IPS-18c (cell line): ENCODE results near the gene CTTN.
"Not testable (repeated sequence)": the region's sequence is repeated elsewhere in the genome, so short reads cannot be mapped to it uniquely, and the experiment has no call there.

Experiments used
- H3K4me3 ChIP-seq: 2 replicates; pipeline ENCODE4 v1.7.0; 2013; ENCODE audit warnings: low read depth, mild to moderate bottlenecking, low read length, moderate library complexity; ENCODE audit not compliant: insufficient read depth
- H3K9me3 ChIP-seq: one replicate; pipeline ENCODE4 v1.6.1; 2013; ENCODE audit warnings: mild to moderate bottlenecking, low read length, moderate library complexity; ENCODE audit not compliant: control insufficient read depth, insufficient read depth

Gene CTTN

DNA sequence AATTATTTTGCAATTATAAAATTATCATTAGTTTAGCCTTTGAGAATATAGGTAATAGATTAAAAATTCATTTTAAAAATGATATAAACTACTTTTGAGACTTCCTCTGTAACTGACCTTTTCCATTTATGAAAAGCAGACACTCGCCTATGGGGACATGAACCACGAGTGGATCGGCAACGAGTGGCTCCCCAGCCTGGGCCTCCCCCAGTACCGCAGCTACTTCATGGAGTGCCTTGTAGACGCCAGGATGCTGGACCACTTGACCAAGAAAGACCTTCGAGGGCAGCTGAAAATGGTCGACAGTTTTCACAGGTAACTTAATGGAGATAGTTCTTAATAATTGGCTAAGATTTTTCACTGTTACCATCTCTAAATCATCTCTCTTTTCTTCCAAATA is 26.3 kb upstream of the CTTN start:
- Histone ChIP-seq H3K9me3 (no peaks in the 10 kb centered on the region), H3K4me3 (no peak overlapping the region)

DNA sequence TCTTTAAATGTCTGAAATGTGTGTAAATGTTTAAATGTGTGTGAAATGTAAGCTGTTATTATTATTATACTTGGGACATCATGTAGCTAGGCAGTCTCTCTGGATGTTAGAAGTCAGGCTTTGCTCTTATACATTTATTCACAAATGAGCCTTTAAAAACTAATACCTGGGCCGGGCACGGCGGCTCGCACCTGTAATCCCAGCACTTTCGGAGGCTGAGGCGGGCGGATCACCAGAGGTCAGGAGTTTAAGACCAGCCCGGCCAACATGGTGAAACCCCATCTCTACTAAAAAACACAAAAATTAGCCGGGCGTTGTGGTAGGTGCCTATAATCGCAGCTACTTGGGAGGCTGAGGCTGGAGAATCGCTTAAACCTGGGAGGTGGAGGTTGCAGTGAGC is 21.7 kb upstream of the CTTN start:
- H3K4me3 ChIP-seq: no peak overlapping the region
- H3K9me3 ChIP-seq: no peaks in the 10 kb centered on the region

DNA sequence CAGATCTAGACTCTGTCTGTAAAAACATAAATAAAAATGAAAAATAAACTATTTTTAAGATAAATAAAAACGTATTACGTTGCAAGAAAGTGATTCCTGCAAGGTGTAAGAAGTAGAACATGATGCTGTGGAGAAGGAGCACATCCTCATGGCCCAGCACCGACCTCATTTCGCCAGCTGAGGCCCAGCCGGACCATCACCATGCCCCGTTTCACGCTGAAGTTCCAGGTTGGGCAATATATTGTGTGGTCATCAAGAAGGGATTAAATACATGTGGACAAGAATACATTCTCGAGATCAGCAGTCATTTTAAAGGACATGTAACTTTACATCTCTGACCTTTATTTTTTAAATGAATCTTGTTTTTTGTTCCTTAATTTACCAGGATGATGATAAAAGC is 20.7 kb upstream of the CTTN start:
- Histone ChIP-seq H3K9me3 (no peaks in the 10 kb centered on the region), H3K4me3 (no peak overlapping the region)

DNA sequence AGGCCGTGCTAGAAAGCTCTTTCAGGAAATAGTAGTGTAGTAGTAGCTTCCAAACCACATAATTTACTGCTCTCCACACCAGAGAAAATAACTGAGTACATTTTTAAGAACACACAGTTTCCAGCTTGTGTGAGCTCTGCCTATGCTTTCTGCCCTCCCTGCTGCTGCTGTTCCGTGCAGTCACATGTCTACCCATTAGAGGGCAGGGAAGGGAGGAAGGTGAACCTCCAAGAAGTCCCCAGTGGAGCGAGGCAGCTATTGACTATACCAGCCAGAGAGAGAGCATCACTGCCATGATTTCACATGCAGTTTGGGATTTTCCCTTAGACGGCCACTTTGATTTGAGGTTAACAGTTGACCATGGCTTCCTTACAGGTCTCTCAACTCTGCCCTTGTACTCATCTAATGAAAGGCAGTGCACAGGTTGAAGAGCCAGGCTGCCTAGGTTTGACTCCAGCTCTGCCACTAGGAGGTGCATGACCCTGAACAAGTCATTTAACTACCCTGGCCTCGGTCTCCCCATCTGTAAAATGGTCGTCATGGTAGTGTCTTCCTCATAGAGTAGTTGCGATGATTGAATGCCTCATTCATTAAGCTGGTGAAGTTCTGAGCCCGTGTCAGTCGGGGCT is 19.7 kb upstream of the CTTN start:
- no peaks in the 10 kb centered on the region for H3K9me3 ChIP-seq

DNA sequence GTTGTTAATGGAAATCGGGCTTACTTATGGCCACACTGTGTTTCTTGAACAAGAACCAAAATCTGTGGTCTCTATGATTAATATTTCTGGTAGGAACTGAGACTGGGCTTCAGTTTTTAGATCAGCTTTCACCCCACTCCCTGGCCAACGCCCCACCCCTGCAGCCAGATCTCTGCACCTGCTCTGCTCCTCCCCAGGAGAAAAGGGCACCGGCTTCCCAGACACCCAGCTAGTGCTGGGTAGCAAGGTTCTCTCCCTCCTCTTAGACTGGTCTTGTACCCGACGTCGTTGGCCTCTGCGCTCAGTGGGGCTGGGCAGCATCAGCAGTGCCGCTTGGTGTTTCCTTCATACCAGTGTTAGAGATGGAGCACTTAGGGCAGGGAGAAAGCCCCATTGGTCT is 17.0 kb upstream of the CTTN start:
- no peak overlapping the region for H3K4me3 ChIP-seq
- H3K9me3 ChIP-seq: no peaks in the 10 kb centered on the region

More for the DNA sequence above, 19.7 kb upstream of the CTTN start:
- no peak overlapping the region for H3K4me3 ChIP-seq

DNA sequence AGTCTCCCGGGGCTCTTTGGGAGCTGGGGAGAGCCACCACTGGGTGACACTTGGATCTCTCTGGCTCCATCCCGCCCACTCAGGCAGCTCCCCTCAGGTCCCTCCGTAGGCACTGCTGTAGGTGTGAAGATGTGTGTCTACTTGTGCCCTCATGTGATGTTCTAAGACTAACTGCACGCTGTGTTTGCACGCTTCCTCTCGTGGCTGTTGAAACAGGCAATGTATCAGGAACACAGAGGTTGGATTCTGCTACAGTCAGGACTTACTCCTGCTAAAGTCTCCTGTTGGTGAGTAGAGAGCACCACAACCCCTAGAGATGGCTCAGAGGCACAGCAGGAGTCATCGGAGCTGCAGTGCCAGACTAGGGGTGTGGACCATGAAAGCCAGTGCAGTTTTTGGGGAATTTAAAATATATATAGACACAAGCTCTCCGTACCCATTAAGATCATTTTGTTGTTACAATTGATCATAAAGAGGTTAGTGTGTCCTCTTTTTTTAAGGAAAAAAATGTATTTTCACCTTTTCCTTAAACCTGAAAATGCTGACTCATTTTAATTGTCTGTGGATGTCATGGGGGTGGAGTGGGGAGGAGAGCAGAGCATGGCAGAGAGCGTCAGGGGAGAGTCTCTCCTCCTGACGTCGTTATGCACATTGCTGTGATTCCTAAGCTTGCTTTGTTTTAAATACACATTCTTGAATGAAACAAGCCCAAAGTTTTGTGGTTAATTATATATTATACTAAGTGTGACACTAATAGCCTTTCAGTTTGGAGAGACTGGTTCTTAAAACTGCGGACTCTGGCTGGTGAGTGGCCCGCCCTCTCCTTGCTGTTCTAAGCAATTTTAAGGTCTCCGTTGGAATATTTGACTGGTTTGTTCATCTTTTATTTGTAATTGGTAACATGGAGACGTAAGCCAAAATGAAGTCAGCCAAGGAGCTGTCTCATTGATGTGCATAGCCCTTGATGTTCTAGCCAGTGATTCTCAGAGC is 16.2 kb upstream of the CTTN start:
- H3K9me3 ChIP-seq: no peaks in the 10 kb centered on the region
- H3K4me3 ChIP-seq: no peak overlapping the region

DNA sequence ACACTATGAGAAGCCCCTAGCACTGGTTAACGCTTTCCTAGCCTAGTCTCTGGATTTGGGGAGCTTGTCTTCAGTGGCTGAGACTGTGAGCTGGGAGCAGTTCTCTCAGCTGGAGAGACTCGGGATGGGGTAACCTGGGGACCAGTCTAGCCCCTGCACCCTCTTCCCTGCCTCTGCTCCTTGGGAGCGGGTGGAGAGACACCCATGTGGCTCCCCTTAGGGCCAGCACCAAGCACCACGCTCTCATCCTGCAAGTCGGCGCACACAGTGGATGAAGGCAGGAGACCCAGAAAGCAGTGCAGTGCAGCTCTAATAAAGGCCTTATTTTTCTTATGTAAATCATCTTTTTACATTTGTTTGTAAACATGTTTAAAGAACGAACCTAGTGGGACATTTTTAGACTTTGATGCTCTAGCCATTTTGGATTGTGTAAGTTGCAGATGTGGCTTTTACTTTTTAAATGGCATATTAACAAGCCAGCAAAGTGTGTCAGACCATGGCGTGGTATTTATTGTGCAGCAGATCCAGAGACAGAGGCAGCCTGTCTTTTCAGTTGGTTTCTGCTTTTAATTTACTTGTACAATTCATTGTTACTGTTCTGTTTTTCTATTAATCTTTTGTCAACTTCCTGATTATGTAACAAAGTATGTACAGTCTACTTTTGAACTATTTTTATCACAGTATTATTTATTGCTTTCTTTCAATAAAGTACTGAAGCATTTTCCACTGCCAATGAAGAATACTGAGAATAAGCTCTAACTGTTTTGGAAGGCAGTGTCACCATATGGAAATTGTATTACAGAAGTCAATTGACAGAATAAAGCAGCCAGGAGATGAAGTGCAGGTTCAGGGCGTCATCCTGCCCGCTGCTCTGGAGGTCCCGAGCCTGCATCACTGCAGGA is 14.4 kb upstream of the CTTN start:
- no peak overlapping the region for H3K4me3 ChIP-seq

DNA sequence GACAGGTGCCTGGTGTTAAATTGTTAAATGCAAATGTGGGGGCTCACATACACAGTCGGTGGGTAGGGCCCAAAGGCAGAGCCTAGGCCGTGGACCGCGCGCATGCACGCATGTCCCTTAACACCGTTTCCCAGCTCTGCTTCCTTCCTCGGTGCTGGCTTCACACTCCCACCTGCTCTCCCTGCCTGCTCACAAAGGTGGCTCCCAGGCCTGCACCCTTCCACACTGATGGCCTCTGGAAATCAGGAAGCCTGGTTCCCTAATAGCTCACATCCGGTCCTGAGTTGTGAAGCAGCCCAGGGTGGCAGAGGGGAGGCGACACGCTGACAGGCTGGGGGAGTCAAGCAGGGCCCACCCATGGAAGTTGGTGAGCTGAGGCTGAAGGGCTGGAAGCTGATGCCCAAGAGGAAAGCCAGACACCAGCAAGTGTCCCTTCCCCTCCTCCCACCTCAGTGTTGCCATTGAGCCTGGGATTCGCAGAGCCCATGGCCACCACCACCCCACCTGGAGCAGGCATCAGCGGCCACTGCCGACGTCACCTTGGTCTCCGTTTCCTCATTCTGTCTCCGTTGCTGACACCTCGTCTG is 13.7 kb upstream of the CTTN start:
- H3K9me3 ChIP-seq: no peaks in the 10 kb centered on the region
- H3K4me3 ChIP-seq: no peak overlapping the region

More for the DNA sequence above, 14.4 kb upstream of the CTTN start:
- H3K9me3 ChIP-seq: no peaks in the 10 kb centered on the region

DNA sequence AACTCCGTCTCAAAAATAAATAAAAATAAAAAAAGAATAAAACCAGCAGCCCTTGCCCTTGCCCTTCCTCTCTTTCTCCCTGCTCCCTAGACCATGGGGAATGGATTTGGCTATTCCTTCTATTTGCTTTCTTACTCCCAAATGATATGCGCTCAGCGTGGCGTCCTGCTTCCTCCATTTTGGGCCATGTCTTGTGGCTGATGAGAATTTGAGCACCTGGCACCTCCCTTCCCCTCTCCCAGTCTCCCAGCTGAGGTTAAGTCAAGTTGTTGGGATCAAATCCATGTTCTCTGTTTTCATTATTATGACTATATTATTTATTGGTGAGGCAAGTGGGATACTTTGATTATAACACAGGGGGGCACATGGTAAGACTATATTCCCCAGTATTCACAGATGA is 10.8 kb upstream of the CTTN start:
- no peak overlapping the region for H3K4me3 ChIP-seq
- no peaks in the 10 kb centered on the region for H3K9me3 ChIP-seq

DNA sequence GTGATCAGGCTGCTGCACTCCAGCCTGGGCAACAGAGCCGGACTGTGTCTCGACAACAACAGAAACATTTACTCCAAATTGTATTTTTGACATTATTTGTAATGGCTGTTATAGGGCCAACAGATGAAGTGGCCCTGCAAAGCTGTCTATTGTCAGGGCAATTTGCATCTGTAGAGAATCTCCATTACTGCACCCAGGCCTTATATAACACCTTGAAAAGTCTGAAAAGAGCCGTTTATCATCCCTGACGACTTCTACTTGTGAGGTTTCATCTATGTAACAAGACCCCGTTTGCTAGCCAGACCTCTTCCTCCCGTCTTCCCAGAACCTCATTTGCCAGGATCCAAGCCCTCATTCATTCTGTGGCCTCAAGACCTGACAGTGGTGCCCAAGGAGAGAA is 9.1 kb upstream of the CTTN start:
- Histone ChIP-seq H3K9me3 (no peaks in the 10 kb centered on the region), H3K4me3 (no peak overlapping the region)

DNA sequence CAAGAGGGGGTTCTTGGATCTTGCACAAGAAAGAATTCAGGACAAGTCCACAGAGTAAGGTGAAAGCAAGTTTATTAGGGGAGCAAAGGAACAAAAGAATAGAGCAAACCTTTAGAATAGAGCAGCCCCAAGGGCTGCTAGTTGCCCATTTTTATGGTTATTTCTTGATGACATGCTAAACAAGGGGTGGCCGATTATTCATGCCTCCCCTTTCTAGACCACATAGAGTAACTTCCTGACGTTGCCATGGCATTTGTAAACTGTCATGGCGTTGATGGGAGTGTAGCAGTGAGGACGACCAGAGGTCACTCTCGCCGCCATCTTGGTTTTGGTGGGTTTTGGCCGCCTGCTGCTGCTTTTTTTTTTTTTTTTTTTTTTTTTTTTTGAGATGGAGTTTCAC is 7.4 kb upstream of the CTTN start:
- not testable (repeated sequence) for H3K9me3 ChIP-seq, H3K4me3 ChIP-seq

DNA sequence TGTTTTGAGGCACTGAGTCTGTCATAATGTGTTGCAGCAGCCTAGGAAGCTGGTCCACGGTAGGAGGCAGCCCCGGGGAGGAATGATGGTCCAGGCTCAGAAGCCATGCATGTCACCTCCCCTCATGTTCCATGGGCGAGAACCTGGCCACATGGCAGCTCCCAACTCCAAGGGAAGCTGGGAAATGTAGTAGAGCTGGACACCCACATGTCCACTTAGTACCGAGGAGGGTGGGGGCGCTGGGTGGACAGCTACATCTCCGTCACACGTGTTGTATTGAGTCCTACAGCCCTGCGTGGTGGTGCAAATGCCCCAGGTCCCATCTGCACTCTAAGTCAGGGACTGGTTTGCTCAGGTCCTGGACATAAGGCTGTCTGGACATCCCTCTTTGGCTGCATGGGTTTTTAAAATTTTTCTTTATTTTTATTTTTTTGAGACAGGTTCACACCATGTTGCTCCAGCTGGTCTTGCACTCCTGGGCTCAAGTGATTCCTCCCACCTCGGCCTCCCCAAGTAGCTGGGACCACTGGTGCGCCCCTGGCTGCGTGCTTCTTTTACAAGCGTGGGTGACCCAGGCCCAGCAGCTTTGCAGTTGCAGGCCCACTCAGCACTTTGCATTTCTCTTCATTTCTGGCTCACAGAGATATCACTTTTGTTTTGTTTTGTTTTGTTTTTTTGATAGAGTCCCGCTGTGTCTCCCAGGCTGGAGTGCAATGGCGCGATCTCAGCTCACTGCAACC is 3.9 kb upstream of the CTTN start:
- no peaks in the 10 kb centered on the region for H3K9me3 ChIP-seq
- H3K4me3 ChIP-seq: no peak overlapping the region

DNA sequence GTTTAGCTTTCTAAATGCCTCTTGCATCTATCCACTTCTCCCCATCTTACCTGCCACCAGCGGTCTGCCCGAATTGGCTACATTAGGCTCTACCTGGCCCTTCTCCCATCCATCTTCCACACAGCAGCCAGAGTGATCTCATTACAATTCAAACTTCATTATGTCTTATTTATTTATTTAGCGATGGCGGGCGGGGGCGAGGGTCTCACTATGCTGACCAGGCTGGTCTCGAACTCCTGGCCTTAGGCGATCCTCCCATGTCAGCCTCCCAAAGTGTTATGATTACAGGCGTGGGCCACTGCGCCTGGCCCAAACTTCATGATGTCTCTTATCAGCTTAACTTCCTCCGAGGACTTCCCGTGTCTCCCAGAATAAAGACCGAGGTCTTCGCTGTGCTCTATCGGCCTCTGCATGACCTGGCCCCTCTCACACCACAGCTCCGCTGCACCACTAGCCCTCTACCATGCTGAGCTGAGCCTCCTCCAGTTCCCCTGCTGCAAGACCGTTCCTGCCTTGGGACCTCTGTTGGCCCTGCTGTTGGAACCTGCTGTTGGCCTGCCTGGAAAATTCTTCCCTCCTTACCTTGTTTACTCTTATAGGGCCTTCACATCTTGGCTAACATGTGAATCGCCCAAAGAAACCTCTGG is 870 bp upstream of the CTTN start:
- Histone ChIP-seq H3K4me3 (peak overlapping the region; percentile 93), H3K9me3 (no peaks in the 10 kb centered on the region)

DNA sequence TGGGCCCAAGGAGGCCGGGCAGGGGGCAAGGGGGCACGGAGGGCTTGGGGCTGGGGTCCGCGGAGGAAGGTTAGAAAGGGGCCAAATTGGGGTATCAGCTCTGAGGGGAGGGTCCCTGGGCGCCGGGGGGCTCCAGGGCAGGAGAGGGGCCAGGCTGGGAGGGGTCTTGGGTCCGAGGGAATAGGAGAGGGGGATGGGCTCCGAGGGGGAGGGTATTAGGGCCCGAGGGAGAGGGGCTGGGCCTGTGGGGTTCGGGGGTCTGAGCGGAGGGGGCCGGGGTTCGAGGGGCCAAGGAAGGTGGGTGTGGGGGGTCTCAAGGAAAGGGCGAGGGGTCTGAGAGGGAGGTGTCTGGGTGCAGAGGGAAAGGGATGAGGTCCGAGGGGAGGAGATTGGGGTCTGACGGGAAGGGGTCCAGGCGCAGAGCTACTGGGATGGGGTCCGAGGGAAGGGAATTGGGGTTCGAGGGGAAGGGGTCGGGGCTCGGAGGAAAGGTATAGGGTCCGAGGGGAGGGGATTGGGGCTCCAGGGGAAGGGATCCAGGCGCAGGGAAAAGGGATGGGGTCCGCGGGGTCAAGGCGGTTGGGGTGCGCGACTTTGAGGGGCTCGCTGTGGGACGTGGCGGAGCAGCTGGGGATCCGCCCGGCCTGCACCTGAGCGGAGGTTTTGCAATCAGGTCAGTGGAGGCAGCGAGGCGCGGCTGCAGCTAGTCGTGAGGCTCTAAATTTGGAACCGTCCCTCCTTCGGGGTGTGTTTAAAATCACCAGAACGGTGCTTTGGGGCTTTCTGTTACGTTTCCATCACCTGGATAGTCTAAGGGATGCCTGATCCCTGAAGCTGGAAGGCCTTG is 728 bp downstream of the CTTN start:
- H3K4me3 ChIP-seq: peak overlapping the region; percentile 93
- no peaks in the 10 kb centered on the region for H3K9me3 ChIP-seq

DNA sequence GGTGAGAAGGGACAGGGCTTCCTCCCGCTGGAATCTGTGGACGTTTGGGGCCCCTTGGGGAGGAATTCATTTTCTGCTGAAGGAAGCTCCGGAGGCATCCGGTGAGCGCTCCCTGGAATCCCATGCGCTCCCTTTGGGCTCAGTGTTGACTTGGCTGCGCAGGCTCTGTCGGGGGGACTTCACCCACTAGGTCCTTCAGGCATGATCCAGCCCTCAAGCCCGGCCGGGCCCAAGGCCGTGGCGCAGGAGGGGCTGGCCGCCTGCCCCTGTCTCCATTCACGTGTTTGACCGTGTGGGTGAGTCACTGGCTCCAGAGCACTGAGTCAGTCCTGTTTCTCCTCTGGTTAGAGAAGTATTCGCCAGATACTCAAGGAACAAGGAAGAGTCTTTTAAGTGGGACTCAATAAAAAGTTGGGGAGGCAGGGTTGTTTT is 1.4 kb downstream of the CTTN start:
- H3K9me3 ChIP-seq: no peaks in the 10 kb centered on the region
- peak overlapping the region; percentile 93 for H3K4me3 ChIP-seq
